ENCODE measurements around the gene FXYD5. TPM values are rescaled to one million over a fixed set of nuclear protein-coding genes. Genes with fewer than 3 reads are reported as not detected.

FXYD5 gene
- total and polyA plus RNA-seq, 2 donors (not counting 3 experiments of a cell fraction or from before 2014, with no cell fraction given), result 223 to 290 TPM

DNA sequence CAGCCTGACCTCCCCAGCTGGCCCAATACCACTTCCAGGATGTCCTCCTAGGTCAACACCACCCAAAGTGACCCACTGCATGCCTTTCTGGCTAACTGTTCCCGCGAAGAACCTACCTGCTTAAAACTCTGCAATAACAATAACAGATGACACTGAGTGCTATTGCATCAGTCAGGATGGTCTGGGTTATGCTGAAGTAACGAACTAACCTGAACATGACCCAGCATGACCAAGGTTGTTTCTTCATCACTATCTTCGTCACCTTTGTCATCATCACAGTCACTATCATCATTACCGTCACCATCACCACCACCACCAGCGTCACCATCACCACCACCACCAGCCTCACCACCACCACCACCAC is 49.5 kb upstream of the FXYD5 start:
- Histone ChIP-seq H3K27me3 (ENCODE audit: control insufficient read depth in 2 of 2, insufficient read depth in 2 of 2, low read length in 2 of 2) (no peaks in the 10 kb centered on the region), H3K36me3 (ENCODE audit: control insufficient read depth in 2 of 2, extremely low read depth in 1 of 2, insufficient read depth in 2 of 2, low read length in 2 of 2) (no peaks in the 10 kb centered on the region), H3K4me2 (ENCODE audit: insufficient read depth, low read length) (no peak overlapping the region), H3K9me1 (replicated peaks; ENCODE audit: control insufficient read depth, extremely low read depth, insufficient read depth, low read length) (no peaks in the 10 kb centered on the region), H3K9me3 (replicated peaks; ENCODE audit: control insufficient read depth, insufficient read depth, low read length) (no peaks in the 10 kb centered on the region), H2AFZ (ENCODE audit: low read depth, low read length) (no peak overlapping the region), H4K20me1 (replicated peaks; ENCODE audit: control insufficient read depth, extremely low read depth, insufficient read depth, low read length) (no peaks in the 10 kb centered on the region), H3K79me2 (ENCODE audit: control insufficient read depth, insufficient read depth, low read length) (no peaks in the 10 kb centered on the region), H3K27ac (ENCODE audit: insufficient read depth, low read depth, low read length) (no peak overlapping the region), H3K4me3 (replicated peaks in 1 of 3; ENCODE audit: insufficient read depth in 1 of 3, low read depth in 1 of 3, low read length in 3 of 3) (no peak overlapping the region), H3K4me1 (ENCODE audit: control insufficient read depth, extremely low read depth, insufficient read depth, low read length) (no peaks in the 10 kb centered on the region), H3K9ac (replicated peaks; ENCODE audit: extremely low read depth, insufficient read depth, low read length) (no peak overlapping the region)
- TF ChIP-seq EZH2 (IDR thresholded peaks at IDR 0.05; ENCODE audit: borderline replicate concordance, low read depth, low read length, severe bottlenecking) (no peak), FOS (IDR thresholded peaks at IDR 0.05; ENCODE audit: borderline replicate concordance, insufficient read depth, low read length) (no peak), POLR2A (IDR thresholded peaks at IDR 0.05; ENCODE audit: low read depth, low read length) (no peak), MYC (IDR thresholded peaks at IDR 0.05; ENCODE audit: low read depth, low read length) (no peak), GATA2 (IDR thresholded peaks at IDR 0.05; ENCODE audit: insufficient read depth, insufficient read length, low read depth, low read length) (no peak), POLR2AphosphoS5 (IDR thresholded peaks at IDR 0.05; ENCODE audit: insufficient read depth, low read depth, low read length) (no peak), JUN (IDR thresholded peaks at IDR 0.05; ENCODE audit: borderline replicate concordance, insufficient read depth, insufficient read length, low read depth) (no peak)
- TF ChIP-seq, protein P1, sequence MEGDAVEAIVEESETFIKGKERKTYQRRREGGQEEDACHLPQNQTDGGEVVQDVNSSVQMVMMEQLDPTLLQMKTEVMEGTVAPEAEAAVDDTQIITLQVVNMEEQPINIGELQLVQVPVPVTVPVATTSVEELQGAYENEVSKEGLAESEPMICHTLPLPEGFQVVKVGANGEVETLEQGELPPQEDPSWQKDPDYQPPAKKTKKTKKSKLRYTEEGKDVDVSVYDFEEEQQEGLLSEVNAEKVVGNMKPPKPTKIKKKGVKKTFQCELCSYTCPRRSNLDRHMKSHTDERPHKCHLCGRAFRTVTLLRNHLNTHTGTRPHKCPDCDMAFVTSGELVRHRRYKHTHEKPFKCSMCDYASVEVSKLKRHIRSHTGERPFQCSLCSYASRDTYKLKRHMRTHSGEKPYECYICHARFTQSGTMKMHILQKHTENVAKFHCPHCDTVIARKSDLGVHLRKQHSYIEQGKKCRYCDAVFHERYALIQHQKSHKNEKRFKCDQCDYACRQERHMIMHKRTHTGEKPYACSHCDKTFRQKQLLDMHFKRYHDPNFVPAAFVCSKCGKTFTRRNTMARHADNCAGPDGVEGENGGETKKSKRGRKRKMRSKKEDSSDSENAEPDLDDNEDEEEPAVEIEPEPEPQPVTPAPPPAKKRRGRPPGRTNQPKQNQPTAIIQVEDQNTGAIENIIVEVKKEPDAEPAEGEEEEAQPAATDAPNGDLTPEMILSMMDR (IDR thresholded peaks at IDR 0.05; ENCODE audit: extremely low read depth in 1 of 2, insufficient read depth in 1 of 2, low read depth in 1 of 2, low read length in 2 of 2), result no peak
- TF ChIP-seq, protein P2, sequence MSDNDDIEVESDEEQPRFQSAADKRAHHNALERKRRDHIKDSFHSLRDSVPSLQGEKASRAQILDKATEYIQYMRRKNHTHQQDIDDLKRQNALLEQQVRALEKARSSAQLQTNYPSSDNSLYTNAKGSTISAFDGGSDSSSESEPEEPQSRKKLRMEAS (IDR thresholded peaks at IDR 0.05; ENCODE audit: insufficient read depth, insufficient read length), result no peak
- intact Hi-C loops (cut with micrococcal nuclease), result no loop called here
- no peak for FAIRE-seq
- BruUV-seq (replicated peaks), result no TSS peak
- DNase-seq (ENCODE audit: low read depth, low spot score), result no peak
- CTCF ChIA-PET, result no interaction called here
- POLR2A ChIA-PET, result no interaction called here
- dilution Hi-C loops (cut with MboI; ENCODE audit: extremely low pct_ligation_motif_present, low sequenced_read_pairs), result no loop called here

Data from endothelial cell of umbilical vein (primary cell).